Osteocyte (in vitro differentiated cells): ENCODE measurements around the gene ZCCHC7. TPM values are rescaled to one million over a fixed set of nuclear protein-coding genes. Genes with fewer than 3 reads are reported as not detected.

ENCODE experiments used
- DNase-seq: peaks from one replicate; pipeline ENCODE4 v3.0.0; 2021; ENCODE audit warnings: mixed read lengths; ENCODE audit not compliant: unreplicated experiment; ENCODE audit errors: extremely low spot score
- H3K27ac Mint-ChIP-seq: one replicate; pipeline ENCODE4 v1.8.0; 2021; ENCODE audit warnings: mild to moderate bottlenecking, mixed read lengths; ENCODE audit not compliant: unreplicated experiment
- H3K27me3 Mint-ChIP-seq: one replicate; pipeline ENCODE4 v1.8.0; 2021; ENCODE audit warnings: mixed read lengths; ENCODE audit not compliant: unreplicated experiment
- H3K36me3 Mint-ChIP-seq: one replicate; pipeline ENCODE4 v1.8.0; 2021; ENCODE audit warnings: mixed read lengths; ENCODE audit not compliant: unreplicated experiment
- H3K4me1 Mint-ChIP-seq: one replicate; pipeline ENCODE4 v1.8.0; 2021; ENCODE audit warnings: mixed read lengths; ENCODE audit not compliant: unreplicated experiment
- H3K4me3 Mint-ChIP-seq: one replicate; pipeline ENCODE4 v1.8.0; 2021; ENCODE audit warnings: mild to moderate bottlenecking, moderate library complexity, mixed read lengths; ENCODE audit not compliant: unreplicated experiment
- H3K9me3 Mint-ChIP-seq: one replicate; pipeline ENCODE4 v1.8.0; 2021; ENCODE audit warnings: mixed read lengths; ENCODE audit not compliant: unreplicated experiment
- CTCF ChIP-seq: fragments of 200-600 bp; sonication (generic); IDR thresholded peaks from 2 replicates; pipeline ENCODE4 v1.5.0; 2021; ENCODE audit warnings: antibody characterized with exemption, mild to moderate bottlenecking, moderate library complexity
- total RNA-seq: library from RNA; stranded (reverse); gene quantifications from 2 replicates; pipeline ENCODE4 v1.2.1, GENCODE V29; 2021

The ZCCHC7 gene
- total RNA-seq, 1 donor from 2014 or later: 22.8 TPM

- Mint-ChIP-seq H3K9me3 (no peaks in the 10 kb centered on the region), H3K4me3 (no peak overlapping the region), H3K27ac (no peak overlapping the region), H3K27me3 (no peaks in the 10 kb centered on the region), H3K4me1 (peaks cover 11% of the 10 kb centered on the region), H3K36me3 (peaks cover 16% of the 10 kb centered on the region)
- TF ChIP-seq CTCF: no peak
- no peak for DNase-seq
Measured at GRCh38 chr9:37273595-37273994, 153.2 kb downstream of the ZCCHC7 start.

- Mint-ChIP-seq H3K9me3 (no peaks in the 10 kb centered on the region), H3K27ac (peak overlapping the region; percentile 25), H3K4me1 (peaks cover 41% of the 10 kb centered on the region), H3K4me3 (no peak overlapping the region), H3K36me3 (peaks cover 7% of the 10 kb centered on the region), H3K27me3 (no peaks in the 10 kb centered on the region)
- no peak for DNase-seq
- TF ChIP-seq CTCF: no peak
Measured at GRCh38 chr9:37281541-37281940, 161.2 kb downstream of the ZCCHC7 start.

- peaks cover 43% of the 10 kb centered on the region for H3K4me1 Mint-ChIP-seq
- H3K4me3 Mint-ChIP-seq: peak overlapping the region; percentile 63
- peak overlapping the region; percentile 98 for H3K27ac Mint-ChIP-seq
- no peaks in the 10 kb centered on the region for H3K27me3 Mint-ChIP-seq
- no peak for DNase-seq
- peaks cover 3% of the 10 kb centered on the region for H3K9me3 Mint-ChIP-seq
- H3K36me3 Mint-ChIP-seq: peaks cover 3% of the 10 kb centered on the region
- no peak for TF ChIP-seq CTCF
Measured at GRCh38 chr9:37283730-37284325, 163.5 kb downstream of the ZCCHC7 start.

GRCh38 chr9:37284636-37285035, 164.3 kb downstream of the ZCCHC7 start:
- peak overlapping the region; percentile 98 for H3K27ac Mint-ChIP-seq
- peaks cover 4% of the 10 kb centered on the region for H3K36me3 Mint-ChIP-seq
- DNase-seq: no peak
- peaks cover 4% of the 10 kb centered on the region for H3K9me3 Mint-ChIP-seq
- TF ChIP-seq CTCF: no peak
- no peaks in the 10 kb centered on the region for H3K27me3 Mint-ChIP-seq
- no peak overlapping the region for H3K4me3 Mint-ChIP-seq
- H3K4me1 Mint-ChIP-seq: peaks cover 43% of the 10 kb centered on the region

GRCh38 chr9:37286530-37287175, 166.3 kb downstream of the ZCCHC7 start:
- DNase-seq: no peak
- Mint-ChIP-seq H3K4me1 (peaks cover 54% of the 10 kb centered on the region), H3K27me3 (no peaks in the 10 kb centered on the region), H3K9me3 (peaks cover 4% of the 10 kb centered on the region), H3K27ac (peak overlapping the region; percentile 38), H3K4me3 (no peak overlapping the region), H3K36me3 (peaks cover 4% of the 10 kb centered on the region)
- TF ChIP-seq CTCF: no peak
